HG02840 (cell line): Measurements from ENCODE around the gene ELF4.
A peak's percentile ranks its signal among the peaks of the same experiment; 100 is the strongest.

Experiments
- ATAC-seq: cut with Tn5 transposase; IDR thresholded peaks from one replicate; pipeline ENCODE4 v1.9.1; 2021; ENCODE audit warnings: mild to moderate bottlenecking, moderate library complexity, moderate number of reproducible peaks; ENCODE audit not compliant: unreplicated experiment, low FRiP score

The ELF4 gene

GRCh38 chrX:130053236-130053635, 57.1 kb downstream of the ELF4 start:
- ATAC-seq: no peak

GRCh38 chrX:130051176-130051845, 59.0 kb downstream of the ELF4 start:
- ATAC-seq: no peak

- no peak for ATAC-seq
These were observed 60.5 kb downstream of the ELF4 start for GRCh38 chrX:130049821-130050220.

DNA sequence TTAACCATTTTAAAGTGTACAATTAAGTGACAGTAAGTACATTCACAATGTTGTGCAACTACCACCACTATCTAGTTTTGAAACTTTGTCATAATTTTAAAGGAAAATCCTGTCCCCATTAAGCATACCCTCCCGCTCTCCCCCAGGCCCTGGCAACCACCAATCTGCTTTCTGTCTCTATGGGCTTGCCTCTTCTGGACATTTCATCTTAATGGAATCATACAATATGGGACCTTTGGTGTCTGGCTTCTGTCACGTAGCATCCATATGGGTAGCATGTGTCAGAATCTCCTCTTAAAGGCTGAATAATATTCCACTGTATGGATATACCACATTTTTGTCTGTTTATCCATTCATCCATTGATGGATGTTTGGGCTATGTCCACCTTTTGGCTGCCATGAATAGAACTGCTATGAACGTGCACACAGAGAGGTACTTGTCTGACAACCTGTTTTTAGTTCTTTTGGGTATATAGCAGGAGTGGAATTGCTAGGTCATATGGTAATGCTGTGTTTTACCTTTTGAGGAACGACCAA, 61.5 kb downstream of the ELF4 start:
- ATAC-seq: no peak

DNA sequence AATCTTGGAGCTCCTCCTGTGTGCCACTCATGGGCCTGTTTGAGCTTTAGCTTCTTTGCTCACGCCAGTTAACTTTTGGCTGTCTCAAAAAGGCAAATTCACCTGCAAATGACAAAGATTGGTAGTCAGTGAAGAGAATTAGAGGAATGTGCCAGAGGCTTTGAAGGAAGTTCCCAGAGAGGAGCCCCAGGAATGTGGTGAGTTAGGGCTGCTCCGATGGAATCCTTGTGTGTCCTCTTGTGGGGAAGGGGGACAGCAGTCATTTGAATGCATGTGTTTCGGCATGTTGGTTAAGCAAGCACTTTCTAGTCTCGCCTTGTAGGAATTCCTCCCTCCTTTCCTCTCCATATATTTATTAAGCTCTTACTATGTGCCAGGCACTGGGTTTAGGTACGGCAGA, 62.9 kb downstream of the ELF4 start:
- no peak for ATAC-seq

DNA sequence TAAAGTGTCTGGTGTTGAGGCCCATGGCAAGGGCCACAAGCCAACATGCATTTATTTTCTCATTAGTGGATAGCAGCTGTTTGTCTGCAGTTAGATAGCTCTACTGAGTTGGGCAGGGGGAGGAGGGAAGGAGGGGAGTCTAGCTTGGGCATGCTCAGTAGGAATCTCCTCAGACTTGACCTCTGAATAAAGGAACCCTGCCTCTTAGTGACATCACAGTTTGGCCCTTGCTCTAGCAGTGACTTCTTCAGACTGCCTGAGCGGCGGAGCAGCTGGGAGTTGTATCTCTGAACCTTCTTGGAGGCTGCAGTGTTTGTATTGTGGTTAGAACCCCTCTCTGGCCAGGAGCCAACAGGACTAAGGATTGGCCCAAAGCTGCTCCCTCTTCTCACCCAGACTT, 70.5 kb downstream of the ELF4 start:
- no peak for ATAC-seq

GRCh38 chrX:130034178-130034577, 76.1 kb downstream of the ELF4 start:
- ATAC-seq: no peak

DNA sequence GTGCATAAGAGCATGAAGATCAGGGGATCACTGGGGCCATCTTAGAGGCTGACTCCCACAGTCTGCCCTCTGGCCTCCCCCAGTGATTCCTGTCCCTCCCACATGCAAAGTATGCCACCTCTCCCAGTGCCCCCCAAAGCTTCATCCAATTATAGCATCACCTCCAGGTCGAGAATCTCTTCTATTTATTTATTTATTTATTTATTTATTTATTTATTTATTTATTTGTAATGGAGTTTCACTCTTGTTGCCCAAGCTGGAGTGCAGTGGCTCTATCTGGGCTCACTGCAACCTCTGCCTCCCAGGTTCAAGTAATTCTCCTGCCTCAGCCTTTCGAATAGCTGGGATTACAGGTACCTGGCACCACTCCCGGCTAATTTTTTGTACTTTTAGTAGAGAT, 77.7 kb downstream of the ELF4 start:
- no peak for ATAC-seq

DNA sequence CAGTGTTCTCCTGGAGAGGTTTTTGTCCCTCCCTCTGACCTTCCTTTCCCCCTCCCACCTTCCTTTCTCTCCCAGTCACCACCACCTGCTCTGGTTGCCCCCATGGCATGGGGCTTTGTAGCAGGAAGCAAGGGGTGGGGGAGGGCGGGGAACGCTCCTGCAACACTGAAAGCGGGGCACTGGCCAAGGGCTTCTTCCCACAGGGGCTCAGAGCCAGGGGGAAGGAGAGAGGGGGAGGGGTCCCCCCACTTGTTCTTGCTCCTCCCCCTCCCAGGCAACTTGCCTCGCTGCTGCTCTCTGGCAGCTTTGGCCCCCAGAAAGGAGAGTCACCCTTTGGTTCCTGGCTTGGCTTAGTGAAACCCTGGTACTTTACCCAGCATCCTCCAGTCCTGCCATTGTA, 79.5 kb downstream of the ELF4 start:
- no peak for ATAC-seq

GRCh38 chrX:130028196-130028595, 82.1 kb downstream of the ELF4 start:
- no peak for ATAC-seq

GRCh38 chrX:130027569-130027968, 82.7 kb downstream of the ELF4 start:
- no peak for ATAC-seq

DNA sequence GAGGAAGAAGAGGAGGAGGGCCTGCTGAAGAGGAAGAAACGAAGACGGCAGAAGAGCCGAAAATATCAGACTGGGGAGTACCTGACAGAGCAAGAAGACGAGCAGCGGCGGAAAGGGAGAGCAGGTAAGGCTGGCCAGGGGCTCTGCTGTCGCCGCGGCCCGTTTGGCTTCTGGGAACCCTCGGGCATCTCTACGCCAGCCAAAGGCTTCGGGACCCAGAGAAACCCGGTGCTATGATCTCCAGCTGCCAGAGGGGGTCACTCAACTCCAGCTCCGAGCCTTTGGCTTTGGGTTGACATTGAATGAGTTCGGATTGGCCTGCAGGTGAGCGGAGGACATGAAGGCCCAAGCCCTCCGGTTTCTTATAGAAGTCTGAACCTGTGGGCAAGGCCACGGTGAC, 85.0 kb downstream of the ELF4 start:
- no peak for ATAC-seq

DNA sequence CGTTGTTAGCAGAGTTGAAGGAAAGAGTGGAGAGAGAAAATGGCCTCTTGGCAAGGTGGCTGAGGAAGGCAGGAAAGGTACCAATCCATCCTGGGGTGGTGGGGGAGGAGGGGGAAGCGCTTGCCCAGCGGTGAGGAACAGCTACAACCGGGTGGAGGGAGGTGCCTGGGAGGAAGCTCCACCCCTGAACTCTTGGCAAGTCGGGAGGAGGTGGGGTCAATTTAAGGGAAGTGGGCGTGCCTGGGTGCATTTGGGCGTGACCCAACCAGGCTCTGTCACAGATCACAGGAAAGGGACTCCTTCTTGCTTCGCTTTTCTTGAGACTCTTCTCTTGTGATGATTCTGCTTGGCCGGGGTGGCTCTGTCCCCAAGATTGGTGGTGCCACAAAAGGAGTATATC, 86.2 kb downstream of the ELF4 start:
- peak; percentile 96 for ATAC-seq

- no peak for ATAC-seq
These were observed 89.5 kb downstream of the ELF4 start for GRCh38 chrX:130020661-130021324.

GRCh38 chrX:130018143-130018542, 92.2 kb downstream of the ELF4 start:
- no peak for ATAC-seq

DNA sequence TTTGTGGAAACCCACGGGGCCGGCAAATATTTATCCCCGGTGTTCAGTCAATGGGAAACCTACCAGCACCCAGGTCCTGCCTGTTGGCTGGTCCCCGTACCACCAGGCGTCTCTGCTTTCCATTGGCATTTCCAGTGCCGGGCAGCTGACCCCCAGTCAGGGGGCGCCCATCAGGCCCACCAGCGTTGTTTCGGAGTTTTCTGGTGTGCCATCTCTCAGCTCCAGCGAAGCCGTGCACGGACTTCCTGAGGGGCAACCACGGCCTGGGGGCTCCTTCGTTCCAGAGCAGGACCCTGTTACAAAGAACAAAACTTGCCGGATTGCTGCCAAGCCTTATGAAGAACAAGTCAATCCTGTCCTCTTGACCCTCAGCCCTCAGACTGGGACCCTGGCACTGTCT, 95.1 kb downstream of the ELF4 start:
- ATAC-seq: no peak
